HepG2 (cell line): ENCODE results near the gene MAP3K19. TPM values are rescaled to one million over a fixed set of nuclear protein-coding genes. Genes with fewer than 3 reads are reported as not detected.
A peak's percentile ranks its signal among the peaks of the same experiment; 100 is the strongest.

Source experiments
- EP300 ChIP-seq, 3 experiments: sonication (generic) in 1 of 3; formaldehyde crosslinking in 1 of 3; IDR thresholded peaks; 2 replicates each; pipeline versions ENCODE4 v1.5.1 to v1.6.1; 2011 to 2020; ENCODE audit warnings: low read depth in 2 of 3, low read length in 2 of 3, borderline replicate concordance in 1 of 3, improper control_type of control experiment in 1 of 3, mild to moderate bottlenecking in 1 of 3, missing genetic modification reagents in 1 of 3, moderate library complexity in 1 of 3
- ESRRA ChIP-seq: sonication (generic); formaldehyde crosslinking; IDR thresholded peaks from 2 replicates; pipeline ENCODE4 v1.5.1; 2020; ENCODE audit warnings: mild to moderate bottlenecking, low read depth, missing genetic modification reagents
- HOXD1 ChIP-seq: sonication (generic); formaldehyde crosslinking; IDR thresholded peaks from 2 replicates; pipeline ENCODE4 v1.5.0; 2020; ENCODE audit warnings: missing genetic modification reagents
- IRF2 ChIP-seq: IDR thresholded peaks from 2 replicates; pipeline ENCODE4 v1.6.1; 2018; ENCODE audit warnings: missing genetic modification reagents, missing compliant biosample characterization
- PAWR ChIP-seq: sonication (generic); formaldehyde crosslinking; IDR thresholded peaks from 2 replicates; pipeline ENCODE4 v1.4.0; 2020; ENCODE audit warnings: missing genetic modification reagents, mild to moderate bottlenecking, borderline replicate concordance
- RARA ChIP-seq: IDR thresholded peaks from 2 replicates; pipeline ENCODE4 v1.6.1; 2016; ENCODE audit warnings: missing genetic modification reagents, missing compliant biosample characterization
- SAP130 ChIP-seq: IDR thresholded peaks from 2 replicates; pipeline ENCODE4 v1.6.1; 2016; ENCODE audit warnings: low read depth
- SMARCE1 ChIP-seq: fragments of 450-650 bp; IDR thresholded peaks from 2 replicates; pipeline ENCODE4 v1.6.1; 2017; ENCODE audit warnings: borderline replicate concordance
- YEATS2 ChIP-seq: sonication (generic); formaldehyde crosslinking; IDR thresholded peaks from 2 replicates; pipeline ENCODE4 v1.4.0; 2020; ENCODE audit warnings: missing genetic modification reagents, borderline replicate concordance
- ZBTB34 ChIP-seq: sonication (generic); formaldehyde crosslinking; IDR thresholded peaks from 2 replicates; pipeline ENCODE4 v1.8.0; 2022; ENCODE audit warnings: mild to moderate bottlenecking, missing genetic modification reagents
- ZBTB44 ChIP-seq: sonication (generic); formaldehyde crosslinking; IDR thresholded peaks from 2 replicates; pipeline ENCODE4 v1.4.0; 2020; ENCODE audit warnings: missing genetic modification reagents
- ZBTB8A ChIP-seq: sonication (generic); formaldehyde crosslinking; IDR thresholded peaks from 2 replicates; pipeline ENCODE4 v1.4.0; 2020; ENCODE audit warnings: mild to moderate bottlenecking, low read depth, missing genetic modification reagents, borderline replicate concordance
- ZFP1 ChIP-seq: IDR thresholded peaks from 2 replicates; pipeline ENCODE4 v1.6.1; 2016
- ZNF354B ChIP-seq: sonication (generic); formaldehyde crosslinking; IDR thresholded peaks from 2 replicates; pipeline ENCODE4 v1.8.0; 2022; ENCODE audit warnings: mild to moderate bottlenecking, missing genetic modification reagents
- ZNF572 ChIP-seq: sonication (generic); formaldehyde crosslinking; IDR thresholded peaks from 2 replicates; pipeline ENCODE4 v1.5.1; 2020; ENCODE audit warnings: mild to moderate bottlenecking, missing genetic modification reagents
- ZNF670 ChIP-seq: sonication (generic); formaldehyde crosslinking; IDR thresholded peaks from 2 replicates; pipeline ENCODE4 v1.8.0; 2022; ENCODE audit warnings: mild to moderate bottlenecking, missing genetic modification reagents, borderline replicate concordance
- polyA plus RNA-seq, 8 experiments: library from polyadenylated mRNA; depleted of rRNA in 3 of 8; stranded (reverse) in 7 of 8; unstranded in 1 of 8; fragments of >200 nt; fragmentation: Illumina TruSeq in 4 of 8; extraction: Trizol in 4 of 8; gene quantifications; 2 replicates each; pipeline versions ENCODE4 v1.2.1 to v1.2.3, GENCODE V29; 2011 to 2016; ENCODE audit warnings: low read depth in 4 of 8, missing spikeins in 1 of 8, mixed read lengths in 1 of 8; ENCODE audit not compliant: insufficient read depth in 1 of 8
- total RNA-seq, 5 experiments: library from RNA; depleted of rRNA; stranded (reverse); fragments of >200 nt; fragmentation: Illumina TruSeq; extraction: Trizol; gene quantifications; 2 replicates each; pipeline ENCODE4 v1.2.3, GENCODE V29; 2016; ENCODE audit warnings: low read depth in 1 of 5
- TF ChIP-seq, protein P1 (sequence below): sonication (generic); formaldehyde crosslinking; IDR thresholded peaks from 2 replicates; pipeline ENCODE4 v1.8.1; 2023; ENCODE audit warnings: missing genetic modification reagents, mild to moderate bottlenecking, borderline replicate concordance
- TF ChIP-seq, protein P2 (sequence below): sonication (generic); formaldehyde crosslinking; IDR thresholded peaks from 2 replicates; pipeline ENCODE4 v1.5.0; 2020; ENCODE audit warnings: mild to moderate bottlenecking, missing genetic modification reagents
- TF ChIP-seq, protein P3 (sequence below): IDR thresholded peaks from 2 replicates; pipeline ENCODE4 v1.6.1; 2012; ENCODE audit warnings: low read length, improper control_type of control experiment

MAP3K19 gene
- total and polyA plus RNA-seq, 2 of the 13 experiments (the other 11 are each of a cell fraction or from before 2014, with no cell fraction given) = not detected

GRCh38 chr2:134918526-134919340 lies 128.5 kb downstream of the MAP3K19 start, which contains the start of gene CCNT2 (continued):
- TF ChIP-seq ZBTB34 (no peak), HOXD1 (peak; percentile 78), SAP130 (CRISPR knock-in tag) (peak; percentile 72; the same call in 1 of the 2 replicates), ZNF572 (CRISPR knock-in tag) (0 out of 2 replicates have a peak, but pooled peaks have one; percentile 92), ZFP1 (no peak), ZBTB44 (CRISPR knock-in tag) (peak; percentile 38; the same call in 1 of the 2 replicates), PAWR (no peak), SMARCE1 (no peak), EP300 (IDR thresholded peaks at IDR 0.05; ENCODE audit: low read depth in 2 of 2, low read length in 2 of 2) (peak in 1 of 2 experiments; percentile 3; a peak in 2 of 4 replicates), EP300 (CRISPR knock-in tag; IDR thresholded peaks at IDR 0.05; ENCODE audit: borderline replicate concordance) (no peak), YEATS2 (CRISPR knock-in tag) (peak; percentile 93; the same call in 1 of the 2 replicates), ESRRA (CRISPR knock-in tag) (peak; percentile 62; the same call in 1 of the 2 replicates), RARA (CRISPR knock-in tag) (peak; percentile 64), ZNF670 (CRISPR knock-in tag) (peak; percentile 72), ZBTB8A (CRISPR knock-in tag) (no peak), ZNF354B (CRISPR knock-in tag) (no peak), IRF2 (peak; percentile 100)
- TF ChIP-seq, protein P1, sequence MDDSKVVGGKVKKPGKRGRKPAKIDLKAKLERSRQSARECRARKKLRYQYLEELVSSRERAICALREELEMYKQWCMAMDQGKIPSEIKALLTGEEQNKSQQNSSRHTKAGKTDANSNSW = no peak
- TF ChIP-seq, protein P2, sequence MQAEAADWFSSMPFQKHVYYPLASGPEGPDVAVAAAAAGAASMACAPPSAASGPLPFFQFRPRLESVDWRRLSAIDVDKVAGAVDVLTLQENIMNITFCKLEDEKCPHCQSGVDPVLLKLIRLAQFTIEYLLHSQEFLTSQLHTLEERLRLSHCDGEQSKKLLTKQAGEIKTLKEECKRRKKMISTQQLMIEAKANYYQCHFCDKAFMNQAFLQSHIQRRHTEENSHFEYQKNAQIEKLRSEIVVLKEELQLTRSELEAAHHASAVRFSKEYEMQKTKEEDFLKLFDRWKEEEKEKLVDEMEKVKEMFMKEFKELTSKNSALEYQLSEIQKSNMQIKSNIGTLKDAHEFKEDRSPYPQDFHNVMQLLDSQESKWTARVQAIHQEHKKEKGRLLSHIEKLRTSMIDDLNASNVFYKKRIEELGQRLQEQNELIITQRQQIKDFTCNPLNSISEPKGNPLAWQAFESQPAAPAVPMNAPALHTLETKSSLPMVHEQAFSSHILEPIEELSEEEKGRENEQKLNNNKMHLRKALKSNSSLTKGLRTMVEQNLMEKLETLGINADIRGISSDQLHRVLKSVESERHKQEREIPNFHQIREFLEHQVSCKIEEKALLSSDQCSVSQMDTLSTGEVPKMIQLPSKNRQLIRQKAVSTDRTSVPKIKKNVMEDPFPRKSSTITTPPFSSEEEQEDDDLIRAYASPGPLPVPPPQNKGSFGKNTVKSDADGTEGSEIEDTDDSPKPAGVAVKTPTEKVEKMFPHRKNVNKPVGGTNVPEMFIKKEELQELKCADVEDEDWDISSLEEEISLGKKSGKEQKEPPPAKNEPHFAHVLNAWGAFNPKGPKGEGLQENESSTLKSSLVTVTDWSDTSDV = no peak
- TF ChIP-seq, protein P3, sequence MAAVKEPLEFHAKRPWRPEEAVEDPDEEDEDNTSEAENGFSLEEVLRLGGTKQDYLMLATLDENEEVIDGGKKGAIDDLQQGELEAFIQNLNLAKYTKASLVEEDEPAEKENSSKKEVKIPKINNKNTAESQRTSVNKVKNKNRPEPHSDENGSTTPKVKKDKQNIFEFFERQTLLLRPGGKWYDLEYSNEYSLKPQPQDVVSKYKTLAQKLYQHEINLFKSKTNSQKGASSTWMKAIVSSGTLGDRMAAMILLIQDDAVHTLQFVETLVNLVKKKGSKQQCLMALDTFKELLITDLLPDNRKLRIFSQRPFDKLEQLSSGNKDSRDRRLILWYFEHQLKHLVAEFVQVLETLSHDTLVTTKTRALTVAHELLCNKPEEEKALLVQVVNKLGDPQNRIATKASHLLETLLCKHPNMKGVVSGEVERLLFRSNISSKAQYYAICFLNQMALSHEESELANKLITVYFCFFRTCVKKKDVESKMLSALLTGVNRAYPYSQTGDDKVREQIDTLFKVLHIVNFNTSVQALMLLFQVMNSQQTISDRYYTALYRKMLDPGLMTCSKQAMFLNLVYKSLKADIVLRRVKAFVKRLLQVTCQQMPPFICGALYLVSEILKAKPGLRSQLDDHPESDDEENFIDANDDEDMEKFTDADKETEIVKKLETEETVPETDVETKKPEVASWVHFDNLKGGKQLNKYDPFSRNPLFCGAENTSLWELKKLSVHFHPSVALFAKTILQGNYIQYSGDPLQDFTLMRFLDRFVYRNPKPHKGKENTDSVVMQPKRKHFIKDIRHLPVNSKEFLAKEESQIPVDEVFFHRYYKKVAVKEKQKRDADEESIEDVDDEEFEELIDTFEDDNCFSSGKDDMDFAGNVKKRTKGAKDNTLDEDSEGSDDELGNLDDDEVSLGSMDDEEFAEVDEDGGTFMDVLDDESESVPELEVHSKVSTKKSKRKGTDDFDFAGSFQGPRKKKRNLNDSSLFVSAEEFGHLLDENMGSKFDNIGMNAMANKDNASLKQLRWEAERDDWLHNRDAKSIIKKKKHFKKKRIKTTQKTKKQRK = no peak
